GM19099 (cell line): ENCODE results near the gene ACBD5.

Source experiments
- POLR2A ChIP-seq: IDR thresholded peaks from 3 replicates; pipeline ENCODE4 v1.6.1; 2011; ENCODE audit warnings: low read depth; ENCODE audit not compliant: insufficient read length; ENCODE audit errors: extremely low read depth

ACBD5 gene, protein sequence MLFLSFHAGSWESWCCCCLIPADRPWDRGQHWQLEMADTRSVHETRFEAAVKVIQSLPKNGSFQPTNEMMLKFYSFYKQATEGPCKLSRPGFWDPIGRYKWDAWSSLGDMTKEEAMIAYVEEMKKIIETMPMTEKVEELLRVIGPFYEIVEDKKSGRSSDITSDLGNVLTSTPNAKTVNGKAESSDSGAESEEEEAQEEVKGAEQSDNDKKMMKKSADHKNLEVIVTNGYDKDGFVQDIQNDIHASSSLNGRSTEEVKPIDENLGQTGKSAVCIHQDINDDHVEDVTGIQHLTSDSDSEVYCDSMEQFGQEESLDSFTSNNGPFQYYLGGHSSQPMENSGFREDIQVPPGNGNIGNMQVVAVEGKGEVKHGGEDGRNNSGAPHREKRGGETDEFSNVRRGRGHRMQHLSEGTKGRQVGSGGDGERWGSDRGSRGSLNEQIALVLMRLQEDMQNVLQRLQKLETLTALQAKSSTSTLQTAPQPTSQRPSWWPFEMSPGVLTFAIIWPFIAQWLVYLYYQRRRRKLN

DNA sequence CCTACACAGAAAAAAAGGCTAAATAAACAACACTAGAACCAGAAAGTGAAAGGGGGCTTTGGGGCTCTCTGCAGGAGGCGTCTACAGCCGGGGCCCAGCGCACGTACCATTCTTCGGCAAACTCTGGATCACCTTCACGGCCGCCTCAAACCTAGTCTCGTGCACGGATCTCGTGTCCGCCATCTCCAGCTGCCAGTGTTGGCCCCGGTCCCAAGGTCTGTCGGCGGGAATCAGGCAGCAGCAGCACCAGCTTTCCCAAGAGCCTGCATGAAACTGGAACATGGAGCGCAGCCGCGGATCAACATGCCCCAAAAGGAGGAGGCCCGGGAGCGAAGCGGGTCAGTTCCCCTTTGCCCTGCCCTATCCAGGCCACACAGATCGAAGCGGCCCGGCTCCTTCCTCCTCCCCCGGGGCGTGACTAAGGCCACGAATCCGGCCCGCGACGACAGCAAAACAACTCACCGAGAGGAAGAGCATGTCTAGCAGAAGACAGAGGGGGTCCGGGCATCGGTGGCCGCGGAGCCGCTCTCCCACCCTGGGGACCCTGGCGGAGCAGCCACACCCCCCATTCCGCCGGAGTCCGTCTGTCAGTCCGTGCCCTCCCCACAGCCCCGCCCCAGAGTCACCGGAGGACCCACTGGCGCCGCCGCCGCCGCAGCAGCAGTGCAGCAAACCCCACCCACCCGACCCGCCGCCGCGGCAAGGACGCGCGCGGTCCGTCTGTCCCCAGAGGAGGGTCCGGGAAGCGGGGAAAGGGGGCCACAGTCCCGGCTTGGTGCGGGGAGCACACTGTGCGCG, at the start of gene ACBD5:
Gene ACBD5, minus strand, starts transcription at position 586 of the 798 bp plus-strand sequence. Its CDS starts 109 bp downstream, at position 477.
- TF ChIP-seq POLR2A = peak; percentile 66

DNA sequence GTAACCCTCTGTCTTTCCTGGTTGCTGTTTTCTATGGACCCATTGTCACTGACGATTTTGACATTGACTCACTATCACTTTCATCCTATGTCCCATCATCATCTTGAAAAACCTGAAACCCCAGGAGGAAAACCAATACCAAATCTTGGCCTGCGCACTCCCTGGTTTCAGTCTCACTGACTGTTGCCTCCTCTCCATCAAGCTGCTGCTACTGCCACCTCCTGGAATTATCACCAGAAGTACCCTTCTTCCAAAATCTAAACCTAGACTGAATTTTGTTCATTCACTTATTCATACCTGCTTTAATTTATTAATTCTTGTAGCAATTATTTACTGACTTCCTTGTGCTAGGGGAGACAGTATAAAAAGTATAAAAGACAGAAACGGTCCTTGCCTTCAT, 44.5 kb upstream of the ACBD5 start:
- no peak for TF ChIP-seq POLR2A

DNA sequence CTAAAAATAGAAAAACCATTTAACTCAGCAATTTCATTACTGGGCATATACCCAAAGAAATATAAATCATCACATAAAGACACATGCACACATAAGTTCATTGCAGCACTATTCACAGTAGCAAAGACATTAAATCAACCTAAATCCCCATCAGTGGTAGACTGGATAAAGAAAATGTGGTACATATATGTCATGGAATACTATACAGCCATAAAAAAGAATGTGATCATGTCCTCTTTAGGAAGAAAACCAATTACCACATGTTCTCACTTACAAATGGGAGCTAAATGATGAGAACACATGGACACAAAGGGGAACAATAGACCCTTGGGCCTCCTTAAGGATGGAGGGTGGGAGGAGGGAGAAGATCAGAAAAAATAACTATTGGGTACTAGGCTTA, 36.0 kb upstream of the ACBD5 start:
- TF ChIP-seq POLR2A = no peak

DNA sequence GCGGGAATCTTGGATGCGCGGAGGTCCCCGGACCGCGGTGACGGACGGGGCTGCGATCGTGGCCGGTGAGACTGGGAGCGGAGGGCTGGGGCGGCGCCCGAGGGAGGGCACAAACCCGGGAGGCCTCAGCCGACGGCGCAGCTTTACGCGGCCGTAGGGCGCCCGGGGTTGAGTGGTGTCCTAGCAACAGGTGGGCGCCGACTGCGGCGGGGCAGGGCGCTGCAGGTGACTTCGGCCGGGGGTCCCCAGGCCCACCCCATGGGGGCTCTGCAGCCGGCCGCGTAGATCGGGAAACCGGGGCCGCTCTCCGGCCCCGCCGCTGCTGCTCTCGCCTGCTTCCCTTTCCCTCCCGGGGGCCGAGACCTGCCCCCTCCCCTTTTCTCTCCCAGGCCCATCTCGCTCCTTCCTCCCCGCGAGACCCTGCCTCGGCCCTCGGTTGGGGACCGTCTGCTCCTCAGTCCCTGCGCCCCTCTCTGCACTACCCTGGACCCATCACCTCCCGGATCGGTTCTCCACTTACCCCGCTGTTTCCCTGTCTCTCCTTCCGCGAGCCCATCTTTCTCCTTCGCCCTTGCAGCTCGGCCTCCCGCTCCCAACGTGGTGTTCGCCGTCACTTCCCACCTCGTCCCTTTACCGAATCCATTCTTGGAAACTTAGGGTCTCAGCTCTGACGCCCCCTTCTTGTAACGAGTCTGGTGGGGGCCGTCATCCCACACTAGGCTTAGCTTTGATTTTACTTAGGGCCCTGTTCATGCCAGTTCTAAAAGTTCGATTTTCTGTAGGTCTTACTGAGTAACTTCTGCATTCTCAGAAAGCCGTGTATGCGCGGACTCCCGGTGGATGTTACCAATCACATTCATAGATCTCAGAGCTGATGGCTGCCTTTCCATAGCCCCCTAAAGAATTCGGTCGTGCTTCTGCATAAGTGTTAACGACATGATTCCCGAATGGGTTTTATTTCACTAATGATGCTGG, 18.5 kb upstream of the ACBD5 start:
- TF ChIP-seq POLR2A = no peak

DNA sequence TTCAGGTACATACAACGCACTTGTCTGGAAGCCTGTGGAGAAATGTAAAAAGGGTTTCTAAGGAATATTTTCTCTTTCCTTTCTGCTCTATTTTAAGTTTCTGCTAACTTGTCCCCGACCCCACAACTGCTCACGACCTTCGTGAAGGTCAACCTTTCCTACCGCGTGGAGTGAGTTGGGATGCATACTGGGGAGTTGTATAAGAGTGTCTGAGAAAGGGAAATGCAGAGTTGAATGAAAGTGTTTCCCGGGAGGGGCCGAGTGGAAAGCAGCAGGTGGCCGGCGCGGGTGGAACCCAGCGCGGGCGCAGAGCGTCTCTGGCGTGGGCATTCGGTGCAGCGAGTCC, 17.9 kb upstream of the ACBD5 start:
- no peak for TF ChIP-seq POLR2A

DNA sequence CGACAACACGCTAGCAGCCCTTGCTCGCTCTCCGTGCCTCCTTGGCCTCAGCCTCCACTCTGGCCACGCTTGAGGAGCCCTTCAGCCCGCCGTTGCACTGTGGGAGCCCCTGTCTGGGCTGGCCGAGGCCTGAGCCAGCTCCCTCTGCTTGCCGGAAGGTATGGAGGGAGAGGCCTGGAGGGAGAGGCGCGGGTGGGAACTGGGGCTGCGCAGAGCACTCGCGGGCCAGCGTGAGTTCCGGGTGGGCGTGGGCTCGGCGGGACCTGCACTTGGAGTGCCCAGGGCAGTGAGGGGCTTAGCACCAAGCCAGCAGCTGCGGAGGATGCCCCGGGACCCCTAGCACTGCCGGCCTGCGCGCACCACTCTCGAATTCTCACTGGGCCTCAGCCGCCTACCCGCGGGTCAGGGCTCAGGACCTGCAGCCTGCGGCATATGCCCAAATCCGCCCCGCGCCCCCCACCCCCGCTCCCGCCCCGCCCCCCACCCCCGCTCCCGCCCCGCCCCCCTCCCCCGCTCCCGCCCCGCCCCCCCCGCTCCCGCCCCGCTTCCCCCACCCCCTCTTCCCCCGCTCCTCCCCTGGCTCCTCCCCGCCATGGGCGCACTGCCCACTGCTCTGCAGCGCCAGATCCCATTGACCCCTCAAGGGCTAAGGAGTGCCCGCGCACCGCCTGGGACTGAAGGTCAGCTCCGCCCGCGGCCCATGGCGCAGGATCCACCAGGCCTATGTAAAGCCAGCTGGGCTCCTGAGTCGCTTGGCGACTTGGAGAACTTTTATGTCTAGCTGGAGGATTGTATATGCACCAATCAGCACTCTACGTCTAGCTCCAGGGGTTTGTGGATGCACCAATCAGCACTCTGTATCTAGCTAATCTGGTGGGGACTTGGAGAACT, 15.9 kb upstream of the ACBD5 start:
- TF ChIP-seq POLR2A = no peak

DNA sequence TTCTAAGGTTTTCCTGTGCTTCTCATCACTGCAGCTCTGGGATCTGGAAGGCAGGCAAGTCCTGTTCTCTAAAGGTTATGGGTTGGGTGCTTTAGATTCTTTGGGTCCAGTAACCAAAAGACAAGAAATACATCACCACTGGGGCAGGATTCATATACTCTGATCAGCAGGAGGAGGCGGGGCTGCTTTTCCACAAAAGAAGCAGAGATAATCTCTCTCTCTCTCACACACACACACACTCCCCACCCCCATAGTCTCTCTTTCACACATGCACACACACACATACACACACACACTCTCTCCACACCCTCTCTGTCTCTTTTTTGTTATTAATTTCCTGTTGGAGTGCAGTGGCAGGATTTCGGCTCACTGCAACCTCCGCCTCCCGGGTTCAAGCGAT, 13.0 kb upstream of the ACBD5 start:
- no peak for TF ChIP-seq POLR2A

DNA sequence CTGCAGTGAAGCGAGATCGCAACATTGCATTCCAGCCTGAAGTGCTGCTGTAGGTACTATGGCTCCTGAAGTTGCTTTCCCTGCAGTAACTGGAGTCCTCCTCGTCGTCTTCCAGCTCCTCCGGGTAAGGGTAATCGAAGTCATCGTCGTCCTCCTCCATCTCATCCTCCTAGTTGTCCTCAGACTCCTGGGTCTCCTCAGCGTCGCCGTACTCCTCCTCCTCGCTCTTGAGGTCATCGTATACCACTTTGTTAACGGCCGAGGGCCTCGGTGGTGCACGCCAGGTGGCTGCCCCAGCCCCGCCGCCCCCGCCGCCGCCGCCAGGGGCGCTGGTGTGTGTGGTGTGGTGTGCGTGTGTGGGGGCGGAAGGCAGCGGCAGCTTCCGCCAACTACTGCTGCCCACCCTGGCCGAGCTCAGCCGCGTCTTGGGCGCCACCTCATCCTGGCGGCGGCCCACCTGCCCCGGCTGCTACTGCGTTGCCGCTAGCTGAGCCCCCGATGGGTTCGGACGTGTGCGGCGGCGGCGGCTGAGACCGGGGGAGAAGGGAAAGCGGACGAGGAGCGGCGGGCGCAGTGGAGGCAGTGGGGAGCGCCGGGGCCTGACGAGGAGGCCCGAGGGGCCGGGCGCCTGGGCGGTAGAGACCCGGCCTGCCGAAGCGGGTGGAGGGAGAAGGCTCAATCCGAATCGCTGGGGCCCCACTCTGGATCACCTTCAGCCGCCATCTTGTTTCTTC, 11.8 kb upstream of the ACBD5 start:
- TF ChIP-seq POLR2A = peak; percentile 89

DNA sequence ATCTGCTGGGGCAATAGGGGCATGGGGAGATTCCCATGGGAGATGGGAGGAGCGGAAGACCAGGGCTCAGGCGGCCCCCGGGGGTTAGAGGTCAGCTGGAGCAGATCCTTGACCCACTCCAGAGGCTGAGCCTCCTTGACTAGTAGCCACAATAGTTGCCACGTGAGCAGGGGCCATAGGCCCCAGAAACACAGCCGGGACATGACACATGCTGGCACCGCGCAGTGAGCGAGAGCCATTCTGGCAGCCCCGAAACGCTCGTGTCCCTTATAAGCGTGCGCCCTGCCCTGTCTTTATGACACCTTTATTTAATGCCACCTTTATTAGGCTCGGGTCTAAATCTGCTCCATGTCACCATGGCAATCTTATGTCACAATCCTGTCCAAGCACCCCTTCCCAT, 11.0 kb upstream of the ACBD5 start:
- no peak for TF ChIP-seq POLR2A

DNA sequence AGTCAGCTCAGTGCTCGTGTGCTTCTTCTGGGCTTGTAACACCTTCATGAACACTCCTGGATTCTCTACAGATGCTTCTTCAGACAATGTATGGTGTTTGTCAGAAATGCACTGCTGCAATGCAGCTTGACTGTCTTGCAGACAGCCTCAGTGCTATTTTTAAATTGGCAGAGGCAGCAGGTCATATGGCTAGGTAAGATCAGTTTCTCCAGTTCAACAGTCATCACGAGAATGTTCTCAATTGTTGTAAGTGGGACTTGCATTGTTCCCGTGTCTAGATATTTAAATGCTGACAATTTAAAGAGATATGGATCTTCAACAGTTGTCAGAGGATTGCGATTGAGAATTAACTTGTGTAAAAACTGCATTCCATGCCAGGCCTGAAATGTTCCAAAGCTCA, 7.6 kb upstream of the ACBD5 start:
- no peak for TF ChIP-seq POLR2A

DNA sequence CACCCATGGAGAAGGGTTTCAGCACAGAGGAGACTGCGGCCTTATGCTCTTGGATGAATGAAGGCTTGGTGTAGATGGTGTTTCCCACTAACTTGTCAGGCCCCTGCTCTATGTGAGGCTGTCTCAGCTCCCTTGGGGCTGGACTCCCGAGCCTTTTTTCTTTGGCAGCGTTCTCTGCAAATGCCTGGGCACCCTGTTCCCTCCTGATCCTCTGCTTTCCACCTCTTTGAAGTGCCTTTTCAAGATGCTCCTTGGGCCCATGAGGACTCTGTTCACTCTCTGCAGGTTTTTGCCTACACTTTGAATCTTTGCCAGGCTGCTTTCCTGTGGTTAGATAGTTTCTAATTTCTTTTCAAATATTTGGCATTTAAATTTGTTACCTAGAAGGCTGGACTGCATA, 6.8 kb upstream of the ACBD5 start:
- no peak for TF ChIP-seq POLR2A

DNA sequence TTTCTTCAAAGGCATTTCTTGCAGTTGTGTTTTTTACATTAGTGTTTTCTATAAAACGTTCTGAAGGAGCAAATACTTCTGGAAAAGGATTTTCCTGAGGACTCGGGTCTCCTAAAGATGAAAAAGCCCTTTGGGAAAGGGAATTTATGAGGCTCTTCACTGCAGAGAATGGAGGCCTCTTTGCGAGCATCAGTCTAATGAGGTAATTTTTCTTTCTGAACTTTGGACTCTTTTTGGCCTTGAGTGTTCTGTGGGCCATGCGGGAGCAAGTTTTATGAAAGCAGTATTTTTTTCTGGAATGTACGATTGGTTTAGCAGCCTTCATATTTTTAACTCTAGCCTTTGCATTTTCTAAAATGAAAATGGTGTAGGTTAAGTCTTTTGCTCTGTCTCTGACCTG, 6.4 kb upstream of the ACBD5 start:
- no peak for TF ChIP-seq POLR2A

DNA sequence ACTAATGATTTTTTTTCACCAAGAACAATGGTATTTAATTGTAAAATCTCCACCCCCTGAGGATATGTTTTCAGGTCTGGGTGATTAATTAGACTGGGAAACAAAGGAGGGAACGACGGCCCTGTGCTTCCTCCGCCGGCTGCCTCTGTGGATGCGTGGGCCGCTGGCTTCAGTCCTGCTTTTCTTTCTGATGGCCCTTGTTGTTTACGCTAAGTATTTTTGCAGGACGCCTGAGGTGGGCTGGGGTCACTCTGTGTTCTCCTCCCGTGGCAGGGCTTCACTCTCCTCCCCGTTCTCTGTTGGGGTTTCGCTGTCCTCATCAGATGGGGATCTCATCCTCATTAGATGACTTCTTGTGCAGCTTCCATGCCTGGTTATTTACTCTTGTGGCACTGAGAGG, 5.2 kb upstream of the ACBD5 start:
- TF ChIP-seq POLR2A = no peak
